22Rv1 (cell line): ENCODE measurements around the gene KLHL17.

Experiments used
- H3K27ac ChIP-seq: fragments of 450-650 bp; 2 replicates; pipeline ENCODE4 v1.5.1; 2017
- ZFX ChIP-seq: fragments of 450-650 bp; IDR thresholded peaks from 2 replicates; pipeline ENCODE4 v1.6.1; 2017; ENCODE audit warnings: antibody characterized with exemption, borderline replicate concordance
- TF ChIP-seq, protein P1 (sequence below): fragments of 450-650 bp; IDR thresholded peaks from 2 replicates; pipeline ENCODE4 v1.5.1; 2017; ENCODE audit warnings: mild to moderate bottlenecking

KLHL17 gene

DNA sequence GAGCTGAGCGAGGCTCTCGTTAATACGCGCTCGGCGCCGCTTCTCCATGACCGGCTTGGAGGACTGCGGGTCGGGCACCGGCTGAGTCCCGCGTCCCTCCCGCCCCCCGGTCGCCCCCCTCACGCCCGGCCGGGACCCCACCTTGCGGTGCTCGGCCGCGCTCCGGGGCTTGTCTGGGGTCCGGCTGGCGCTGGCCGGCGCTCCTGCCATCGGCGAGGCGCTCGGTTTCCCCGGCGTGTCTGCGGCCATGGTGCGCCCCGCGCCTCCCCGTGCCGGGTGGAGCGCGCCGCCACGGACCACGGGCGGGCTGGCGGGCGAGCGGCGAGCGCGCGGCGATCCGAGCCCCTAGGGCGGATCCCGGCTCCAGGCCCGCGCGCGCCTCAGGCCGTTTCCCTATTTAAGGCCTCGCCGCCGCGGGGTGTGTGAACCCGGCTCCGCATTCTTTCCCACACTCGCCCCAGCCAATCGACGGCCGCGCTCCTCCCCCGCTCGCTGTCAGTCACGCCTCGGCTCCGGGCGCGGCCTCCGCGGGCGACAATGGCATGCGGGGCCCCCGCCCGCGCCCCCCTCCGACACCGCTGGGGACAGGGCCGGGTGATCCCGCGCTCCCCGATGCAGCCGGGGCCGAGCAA lies 39.5 kb downstream of the KLHL17 start, which contains the start of gene HES4:
Gene HES4, minus strand, starts transcription at position 373 of the 632 bp plus-strand sequence. Its CDS starts 124 bp downstream, at position 249.
- no peak for TF ChIP-seq ZFX
- TF ChIP-seq, protein P1, sequence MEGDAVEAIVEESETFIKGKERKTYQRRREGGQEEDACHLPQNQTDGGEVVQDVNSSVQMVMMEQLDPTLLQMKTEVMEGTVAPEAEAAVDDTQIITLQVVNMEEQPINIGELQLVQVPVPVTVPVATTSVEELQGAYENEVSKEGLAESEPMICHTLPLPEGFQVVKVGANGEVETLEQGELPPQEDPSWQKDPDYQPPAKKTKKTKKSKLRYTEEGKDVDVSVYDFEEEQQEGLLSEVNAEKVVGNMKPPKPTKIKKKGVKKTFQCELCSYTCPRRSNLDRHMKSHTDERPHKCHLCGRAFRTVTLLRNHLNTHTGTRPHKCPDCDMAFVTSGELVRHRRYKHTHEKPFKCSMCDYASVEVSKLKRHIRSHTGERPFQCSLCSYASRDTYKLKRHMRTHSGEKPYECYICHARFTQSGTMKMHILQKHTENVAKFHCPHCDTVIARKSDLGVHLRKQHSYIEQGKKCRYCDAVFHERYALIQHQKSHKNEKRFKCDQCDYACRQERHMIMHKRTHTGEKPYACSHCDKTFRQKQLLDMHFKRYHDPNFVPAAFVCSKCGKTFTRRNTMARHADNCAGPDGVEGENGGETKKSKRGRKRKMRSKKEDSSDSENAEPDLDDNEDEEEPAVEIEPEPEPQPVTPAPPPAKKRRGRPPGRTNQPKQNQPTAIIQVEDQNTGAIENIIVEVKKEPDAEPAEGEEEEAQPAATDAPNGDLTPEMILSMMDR, result no peak
- peak within 1 kb of the TSS; percentile 99 for H3K27ac ChIP-seq

DNA sequence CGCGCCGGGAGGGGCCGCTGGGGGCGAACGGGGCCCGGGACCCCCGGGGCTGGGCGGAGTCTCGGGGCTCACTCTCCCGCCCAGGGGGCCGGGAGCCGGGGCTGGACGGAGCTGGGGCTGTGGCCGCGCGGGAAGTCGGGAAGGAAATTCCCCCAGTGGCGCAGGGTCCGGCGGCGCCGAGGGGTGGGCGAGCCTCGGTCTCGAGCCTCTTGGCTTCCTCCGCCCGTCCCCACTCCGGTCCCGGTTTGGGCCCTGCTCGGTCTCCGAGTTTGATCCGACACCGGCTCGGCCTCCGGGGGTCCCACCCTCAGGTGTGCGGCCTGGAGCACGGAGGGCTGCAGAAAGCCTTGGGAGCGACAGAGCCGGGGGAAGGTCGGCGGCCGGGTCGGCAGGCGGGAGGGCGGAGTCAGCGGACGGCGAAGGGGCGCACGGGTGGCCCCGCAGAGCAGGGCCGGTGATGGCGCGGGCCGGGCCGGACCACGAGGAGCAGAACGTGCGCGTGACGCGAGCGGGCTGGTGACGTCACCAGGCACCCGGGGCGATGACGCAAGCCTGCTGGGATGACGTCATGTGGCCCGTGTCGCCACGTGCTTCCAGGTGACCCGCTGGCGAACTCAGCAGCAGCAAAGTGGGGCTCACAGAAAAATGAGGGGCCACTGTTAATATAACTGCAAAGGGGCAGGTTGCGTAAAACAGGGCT lies 40.1 kb downstream of the KLHL17 start:
- peak overlapping the region; percentile 99 for H3K27ac ChIP-seq
- TF ChIP-seq ZFX, result no peak
- TF ChIP-seq, protein P1, result no peak

DNA sequence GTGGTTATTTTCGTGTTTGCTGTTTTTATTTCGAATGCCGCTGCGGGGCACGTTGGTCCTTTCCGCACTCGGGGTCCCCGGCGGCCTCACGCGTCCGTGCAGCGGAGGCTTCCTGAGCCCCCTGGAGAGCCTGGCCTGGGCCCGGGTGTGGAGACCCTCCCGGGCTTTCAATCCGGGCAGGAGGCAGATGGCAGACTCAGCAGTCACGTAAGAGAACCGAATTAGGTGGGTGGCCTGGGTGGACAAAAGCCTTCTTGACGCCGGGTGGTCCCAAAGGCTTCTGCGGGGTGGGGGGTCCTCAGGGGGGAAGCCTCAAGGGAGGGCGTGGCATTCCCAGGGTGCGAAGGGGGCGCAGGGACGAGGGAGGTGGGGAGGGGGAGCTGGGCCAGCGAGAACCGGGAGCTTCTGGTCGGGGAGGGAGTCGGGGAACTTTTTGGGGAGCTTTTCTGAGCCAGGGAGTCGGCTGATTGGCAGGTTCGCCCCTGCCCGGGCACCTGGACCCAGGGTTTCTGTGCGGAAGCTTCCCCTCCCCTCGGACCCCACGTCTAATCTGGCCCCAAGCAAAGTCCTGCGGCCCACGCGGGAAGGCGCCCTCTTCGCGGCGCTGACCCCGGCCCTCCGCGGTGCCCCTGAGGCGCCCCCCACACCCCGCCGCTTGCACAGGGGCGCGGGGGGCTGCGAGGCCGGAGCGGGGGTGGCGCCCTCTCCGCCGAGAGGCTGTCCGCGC lies 40.8 kb downstream of the KLHL17 start:
- no peak for TF ChIP-seq ZFX
- TF ChIP-seq, protein P1, result no peak
- H3K27ac ChIP-seq, result peak overlapping the region; percentile 99

DNA sequence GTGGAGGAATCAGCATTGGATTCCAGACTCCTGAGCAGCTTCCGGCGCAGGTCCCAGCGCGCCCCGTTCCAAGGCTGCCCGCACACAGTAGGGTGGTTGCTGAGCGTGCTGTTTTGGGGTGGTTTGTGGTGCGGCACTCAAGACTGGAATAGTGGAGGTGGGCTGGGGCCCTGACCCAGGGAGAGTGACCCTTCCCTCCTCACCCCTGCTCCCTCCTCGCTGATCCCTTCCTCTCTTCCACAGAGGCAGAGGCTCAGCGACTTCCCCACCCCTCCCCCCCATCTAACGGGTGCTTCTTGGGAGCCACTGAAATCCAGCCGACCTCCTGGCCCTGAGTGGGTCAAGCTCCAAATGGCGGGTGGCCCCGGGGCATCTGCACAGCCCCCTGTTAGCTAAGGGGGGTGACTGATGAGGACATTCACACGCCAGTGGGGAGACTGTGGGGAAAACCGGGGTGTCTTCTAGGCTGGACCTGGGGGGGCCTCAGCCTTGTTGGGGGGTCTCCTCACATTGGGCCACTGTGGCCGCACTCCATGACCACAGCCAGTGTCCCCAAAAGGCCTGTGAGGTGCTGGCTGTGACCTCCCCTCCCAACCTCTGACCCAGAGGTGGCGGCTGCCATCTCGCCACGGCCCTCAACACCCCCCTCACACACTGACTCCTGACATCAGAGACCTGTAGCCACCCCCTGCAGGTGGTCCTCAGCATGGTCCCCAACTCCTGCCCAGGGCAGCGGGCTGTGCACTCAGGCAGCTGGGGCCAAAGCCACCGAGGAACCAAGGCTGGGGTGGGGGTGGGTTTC lies 43.4 kb downstream of the KLHL17 start:
- TF ChIP-seq ZFX, result no peak
- H3K27ac ChIP-seq, result peak overlapping the region; percentile 99

DNA sequence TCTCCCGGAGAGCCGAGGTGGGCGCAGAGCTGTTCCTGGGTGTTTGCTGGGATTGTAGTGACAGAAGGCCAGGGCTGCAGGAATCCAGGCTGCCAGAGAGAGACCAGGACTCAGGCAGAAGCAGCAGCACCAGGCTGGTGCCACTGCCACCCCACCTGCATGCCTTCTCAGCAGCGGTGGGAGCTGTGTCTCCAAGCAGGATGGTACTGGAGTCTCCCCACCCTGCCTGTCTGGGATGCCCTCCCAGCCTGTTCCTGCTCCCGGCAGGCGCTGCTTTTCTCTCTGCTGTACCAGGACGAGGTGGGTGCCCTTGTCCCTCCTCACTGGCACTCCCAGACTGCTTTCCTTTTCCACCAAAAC lies 44.0 kb downstream of the KLHL17 start:
- TF ChIP-seq ZFX, result no peak
- TF ChIP-seq, protein P1, result no peak

DNA sequence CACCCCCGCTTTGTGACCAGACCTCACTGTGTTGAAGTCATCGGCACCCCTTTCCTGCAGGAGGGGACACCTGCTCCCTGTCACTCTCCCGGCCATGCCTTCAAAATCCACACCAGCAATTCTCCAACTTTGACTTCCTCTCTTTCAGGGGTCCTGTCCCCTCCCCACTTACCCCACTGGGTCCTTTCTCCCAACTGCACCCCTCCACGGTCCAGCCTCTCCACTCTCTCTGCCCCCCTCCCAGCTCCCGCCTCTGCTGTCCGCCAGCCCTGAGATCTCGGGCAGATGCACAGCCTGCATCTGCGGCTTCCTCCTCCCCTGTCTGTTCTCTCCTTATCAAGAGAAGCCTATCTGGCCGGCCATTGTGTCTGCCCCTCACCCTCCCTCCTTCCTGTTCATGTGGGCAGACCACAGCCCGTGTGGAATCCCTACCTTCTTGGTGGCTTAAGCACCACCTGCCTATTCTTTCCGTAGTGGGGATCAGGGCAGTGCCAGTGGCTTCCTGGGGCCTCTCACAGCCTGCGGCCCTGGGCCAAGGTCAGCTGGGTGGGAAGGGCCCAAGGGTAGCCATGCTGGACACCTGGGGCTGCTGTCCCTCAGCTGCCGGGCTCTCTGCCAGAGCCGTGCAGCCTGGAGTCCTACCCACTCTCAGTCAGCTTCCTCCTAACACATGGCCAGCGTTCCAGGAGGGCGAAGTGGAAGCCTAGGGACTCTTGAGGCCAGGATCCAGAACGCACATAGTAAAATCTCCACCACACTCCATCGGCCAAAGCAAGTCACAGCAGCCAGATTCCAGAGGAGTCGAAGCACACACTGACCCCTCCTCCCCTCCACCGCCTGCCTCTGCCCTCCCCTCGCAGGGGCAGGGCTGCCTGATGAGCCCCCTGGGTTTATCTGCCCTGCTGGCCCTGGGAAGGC lies 44.7 kb downstream of the KLHL17 start:
- TF ChIP-seq ZFX, result no peak
- H3K27ac ChIP-seq, result peak overlapping the region; percentile 99

More for the DNA sequence above, 44.0 kb downstream of the KLHL17 start:
- H3K27ac ChIP-seq, result peak overlapping the region; percentile 99

DNA sequence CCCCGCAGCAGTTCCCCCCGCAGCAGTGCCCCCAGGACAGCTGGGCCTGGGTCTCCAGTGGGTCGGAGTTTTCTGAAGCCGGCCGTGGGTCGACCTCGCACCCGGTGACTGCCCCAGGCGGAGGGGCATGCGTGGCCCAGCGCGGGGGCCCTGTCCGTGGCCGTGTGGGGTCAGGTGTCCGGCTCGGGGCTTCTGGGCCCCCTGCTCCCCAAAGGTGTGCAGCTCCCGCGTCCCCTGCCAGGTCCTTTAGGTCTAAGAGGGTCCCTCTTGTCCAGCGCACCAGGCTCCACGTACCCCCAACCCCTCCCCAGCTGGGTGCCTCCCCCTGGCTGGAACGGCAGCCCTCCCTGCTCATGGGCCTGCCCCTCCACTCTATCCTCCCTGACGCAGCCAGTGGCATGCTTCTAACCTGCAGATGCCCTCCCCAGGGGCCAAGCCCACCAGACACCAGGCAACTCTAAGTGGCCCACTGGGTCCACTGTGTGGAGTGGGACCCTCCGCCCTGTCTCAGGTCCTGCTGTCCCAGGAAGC lies 45.5 kb downstream of the KLHL17 start:
- TF ChIP-seq ZFX, result no peak
- TF ChIP-seq, protein P1, result no peak
- peak overlapping the region; percentile 99 for H3K27ac ChIP-seq
